ENCODE results near the gene FADD.

DNA sequence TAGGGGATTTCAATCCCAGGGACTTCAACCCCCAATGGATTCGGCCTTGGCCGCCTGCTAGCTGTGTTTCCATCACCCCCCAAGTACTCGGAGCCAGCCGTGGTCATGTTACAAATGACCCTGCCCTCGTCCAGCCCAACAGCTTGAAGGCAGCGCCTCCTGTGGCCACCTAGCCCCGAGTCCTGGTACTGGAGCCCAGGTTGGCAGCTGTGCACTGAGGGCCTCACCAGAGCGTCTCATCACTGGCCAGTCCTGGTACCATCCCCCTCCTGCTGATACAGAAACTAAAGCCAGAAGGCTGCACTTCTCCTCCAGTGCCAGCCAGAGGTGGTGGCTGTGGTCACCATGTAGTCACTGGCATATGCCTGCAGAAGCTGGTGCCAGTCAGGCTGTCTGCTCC, 44.9 kb upstream of the FADD start:
- TF ChIP-seq, protein P1, sequence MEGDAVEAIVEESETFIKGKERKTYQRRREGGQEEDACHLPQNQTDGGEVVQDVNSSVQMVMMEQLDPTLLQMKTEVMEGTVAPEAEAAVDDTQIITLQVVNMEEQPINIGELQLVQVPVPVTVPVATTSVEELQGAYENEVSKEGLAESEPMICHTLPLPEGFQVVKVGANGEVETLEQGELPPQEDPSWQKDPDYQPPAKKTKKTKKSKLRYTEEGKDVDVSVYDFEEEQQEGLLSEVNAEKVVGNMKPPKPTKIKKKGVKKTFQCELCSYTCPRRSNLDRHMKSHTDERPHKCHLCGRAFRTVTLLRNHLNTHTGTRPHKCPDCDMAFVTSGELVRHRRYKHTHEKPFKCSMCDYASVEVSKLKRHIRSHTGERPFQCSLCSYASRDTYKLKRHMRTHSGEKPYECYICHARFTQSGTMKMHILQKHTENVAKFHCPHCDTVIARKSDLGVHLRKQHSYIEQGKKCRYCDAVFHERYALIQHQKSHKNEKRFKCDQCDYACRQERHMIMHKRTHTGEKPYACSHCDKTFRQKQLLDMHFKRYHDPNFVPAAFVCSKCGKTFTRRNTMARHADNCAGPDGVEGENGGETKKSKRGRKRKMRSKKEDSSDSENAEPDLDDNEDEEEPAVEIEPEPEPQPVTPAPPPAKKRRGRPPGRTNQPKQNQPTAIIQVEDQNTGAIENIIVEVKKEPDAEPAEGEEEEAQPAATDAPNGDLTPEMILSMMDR (IDR thresholded peaks at IDR 0.05) = no peak
- TF ChIP-seq EP300 (IDR thresholded peaks at IDR 0.05) (no peak), POLR2A (IDR thresholded peaks at IDR 0.05) (no peak)

Data from tibial nerve (tissue), 4 donors.